Liver (tissue), 9 donors: Measurements from ENCODE around the gene IFIT1B. TPM values are rescaled to one million over a fixed set of nuclear protein-coding genes. Genes with fewer than 3 reads are reported as not detected.

Source experiments
- DNase-seq: peaks from one replicate; pipeline ENCODE4 v3.0.0-alpha.2; 2017; ENCODE audit warnings: low spot score
- H3K27ac ChIP-seq, 2 donors: one replicate each; pipeline ENCODE4 v1.7.0; 2013; ENCODE audit warnings: inconsistent platforms in 2 of 2, low read length in 2 of 2, control low read depth in 1 of 2, low read depth in 1 of 2, mild to moderate bottlenecking in 1 of 2
- H3K27me3 ChIP-seq, 4 donors: one replicate each; pipeline versions ENCODE4 v1.6.1 to v1.7.0; 2013; ENCODE audit warnings: low read length in 3 of 4, inconsistent platforms in 1 of 4, mild to moderate bottlenecking in 1 of 4, moderate library complexity in 1 of 4; ENCODE audit not compliant: control insufficient read depth in 4 of 4, insufficient read depth in 4 of 4
- H3K36me3 ChIP-seq, 4 donors: one replicate each; pipeline versions ENCODE4 v1.6.1 to v1.7.0; 2013; ENCODE audit warnings: low read length in 3 of 4, mild to moderate bottlenecking in 3 of 4, low read depth in 1 of 4, moderate library complexity in 1 of 4; ENCODE audit not compliant: control insufficient read depth in 4 of 4, insufficient read depth in 3 of 4
- H3K4me1 ChIP-seq, 4 donors: one replicate each; pipeline versions ENCODE4 v1.6.1 to v1.7.0; 2013; ENCODE audit warnings: low read length in 3 of 4, mild to moderate bottlenecking in 3 of 4, moderate library complexity in 1 of 4; ENCODE audit not compliant: control insufficient read depth in 4 of 4, insufficient read depth in 4 of 4
- H3K4me3 ChIP-seq, 3 donors: one replicate each; pipeline versions ENCODE4 v1.6.1 to v1.7.0; 2013; ENCODE audit warnings: low read length in 3 of 3, control low read depth in 1 of 3, low read depth in 1 of 3, mild to moderate bottlenecking in 1 of 3
- H3K9ac ChIP-seq, 2 donors: one replicate each; pipeline ENCODE4 v1.7.0; 2013; ENCODE audit warnings: low read length in 2 of 2, mild to moderate bottlenecking in 2 of 2, moderate library complexity in 2 of 2, control low read depth in 1 of 2, low read depth in 1 of 2
- H3K9me3 ChIP-seq, 4 donors: one replicate each; pipeline versions ENCODE4 v1.6.1 to v1.7.0; 2013; ENCODE audit warnings: low read length in 3 of 4; ENCODE audit not compliant: control insufficient read depth in 4 of 4
- CTCF ChIP-seq: fragments of 150-350 bp; IDR thresholded peaks from 2 replicates; pipeline ENCODE4 v1.5.1; 2017; ENCODE audit warnings: improper control_type of control experiment, low read depth, low read length; ENCODE audit not compliant: missing input control
- EGR1 ChIP-seq, 2 donors: IDR thresholded peaks; 2 replicates each; pipeline ENCODE4 v1.6.1; 2016 to 2018; ENCODE audit warnings: antibody characterized with exemption in 2 of 2, low read depth in 2 of 2
- FOXA1 ChIP-seq: IDR thresholded peaks from 2 replicates; pipeline ENCODE4 v1.6.1; 2016; ENCODE audit warnings: antibody characterized with exemption
- FOXA2 ChIP-seq: IDR thresholded peaks from 2 replicates; pipeline ENCODE4 v1.6.1; 2016; ENCODE audit warnings: antibody characterized with exemption
- GABPA ChIP-seq, 2 donors: IDR thresholded peaks in 1 of 2; conservative IDR thresholded peaks in 1 of 2; 2 replicates each; pipeline ENCODE4 v1.6.1; 2016; ENCODE audit warnings: antibody characterized with exemption in 2 of 2, mild to moderate bottlenecking in 1 of 2, moderate library complexity in 1 of 2
- HNF4A ChIP-seq, 2 donors: conservative IDR thresholded peaks; 2 replicates each; pipeline ENCODE4 v1.6.1; 2016; ENCODE audit warnings: antibody characterized with exemption in 2 of 2, mild to moderate bottlenecking in 2 of 2
- JUND ChIP-seq, 2 donors: IDR thresholded peaks; 2 replicates each; pipeline ENCODE4 v1.6.1; 2016; ENCODE audit warnings: antibody characterized with exemption in 2 of 2
- MAX ChIP-seq: IDR thresholded peaks from 2 replicates; pipeline ENCODE4 v1.6.1; 2016; ENCODE audit warnings: antibody characterized with exemption
- NR2F2 ChIP-seq: IDR thresholded peaks from 2 replicates; pipeline ENCODE4 v1.6.1; 2016; ENCODE audit warnings: antibody characterized with exemption
- RAD21 ChIP-seq, 2 donors: IDR thresholded peaks; 2 replicates each; pipeline ENCODE4 v1.6.1; 2016; ENCODE audit warnings: antibody characterized with exemption in 2 of 2, mild to moderate bottlenecking in 2 of 2
- RXRA ChIP-seq, 2 donors: IDR thresholded peaks; 2 replicates each; pipeline ENCODE4 v1.6.1; 2017 to 2018; ENCODE audit warnings: antibody characterized with exemption in 2 of 2, mild to moderate bottlenecking in 1 of 2
- SP1 ChIP-seq: IDR thresholded peaks from 2 replicates; pipeline ENCODE4 v1.6.1; 2018; ENCODE audit warnings: antibody characterized with exemption, mild to moderate bottlenecking
- TAF1 ChIP-seq: conservative IDR thresholded peaks from 2 replicates; pipeline ENCODE4 v1.6.1; 2016; ENCODE audit warnings: antibody characterized with exemption, mild to moderate bottlenecking
- WGBS: extraction: QIAGEN DNeasy Blood & Tissue Kit; methylation state at CpG from one replicate; pipeline ENCODE4 v1.1.7; 2013; 5-methylcytosine and 5-hydroxymethylcytosine counted together
- polyA plus RNA-seq, 2 donors: library from polyadenylated mRNA; stranded (reverse) in 1 of 2; unstranded in 1 of 2; fragments of 200-250 nt in 1 of 2; fragments of >200 nt in 1 of 2; fragmentation: Nextera tagmentation in 1 of 2; extraction: Ambion mirVana in 1 of 2; gene quantifications; one replicate each; pipeline versions ENCODE4 v1.2.1 to v1.2.3, GENCODE V29; 2013 to 2015
- total RNA-seq, 2 donors: library from RNA; depleted of rRNA; stranded (reverse); fragments of >200 nt; gene quantifications; one replicate each; pipeline ENCODE4 v1.2.3, GENCODE V29; 2014
- TF ChIP-seq, protein P1 (sequence below): IDR thresholded peaks from 2 replicates; pipeline ENCODE4 v1.6.1; 2016; ENCODE audit warnings: antibody characterized with exemption
- TF ChIP-seq, protein P2 (sequence below): IDR thresholded peaks from 2 replicates; pipeline ENCODE4 v1.6.1; 2016; ENCODE audit warnings: antibody characterized with exemption
- donor health status: healthy.
- donor health status: healthy.
- donor health status: healthy.
- donor health status: healthy.
- donor health status: healthy.

The IFIT1B gene
- total and polyA plus RNA-seq, 4 donors: 0.15 to 13.3 TPM; not detected in 2

DNA sequence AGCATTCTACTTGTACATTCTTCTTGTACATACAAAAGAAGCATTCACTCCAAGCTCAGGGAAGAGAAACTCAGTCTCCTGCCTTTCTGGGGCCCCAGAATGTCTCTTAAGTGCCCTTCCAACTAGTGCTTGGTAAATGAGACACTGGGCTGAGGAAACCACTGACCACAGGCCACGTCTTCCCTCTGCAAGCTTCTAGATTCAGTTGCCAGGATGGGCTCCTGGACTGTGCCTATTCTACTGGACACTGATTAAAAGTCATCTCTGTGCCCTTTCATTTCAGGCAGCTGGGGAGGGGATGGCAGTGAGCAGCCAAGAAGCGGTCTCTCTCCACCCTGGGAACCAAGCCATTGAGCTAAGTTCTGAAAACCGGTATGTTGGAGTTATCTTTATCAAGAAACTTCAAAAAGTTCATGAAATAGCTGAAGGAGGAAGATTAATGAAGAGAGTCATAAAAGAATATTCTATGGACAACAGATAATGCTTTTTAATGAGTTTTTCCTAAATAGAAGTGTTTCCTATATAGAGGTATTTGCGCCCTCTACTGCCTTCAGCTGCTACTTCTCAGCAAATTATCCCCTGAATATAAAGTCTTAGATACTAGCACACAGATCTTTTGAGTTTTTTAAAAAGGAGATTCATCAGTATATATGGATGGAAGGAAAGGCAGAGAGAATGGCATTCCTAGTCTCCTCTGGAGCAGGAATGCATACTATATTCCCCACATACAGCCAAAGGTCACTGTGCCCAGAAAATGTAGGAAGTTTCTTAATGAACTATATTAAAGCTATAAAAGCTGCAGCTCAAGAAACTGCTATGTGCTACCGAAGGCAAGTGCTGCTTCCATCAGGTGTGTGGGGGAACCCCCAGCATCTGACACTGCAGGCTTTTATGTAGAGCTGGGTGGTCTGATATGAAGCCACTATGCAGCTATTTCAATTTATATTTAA lies 8.4 kb upstream of the IFIT1B start:
- no peaks in the 10 kb centered on the region for H3K9me3 ChIP-seq
- no peaks in the 10 kb centered on the region for H3K27me3 ChIP-seq
- DNase-seq: no peak
- H3K4me1 ChIP-seq: peaks cover 3 to 38% (median 27%) of the 10 kb centered on the region in 4 donors
- peak overlapping the region; percentile 40 to 55 for H3K27ac ChIP-seq
- no peak overlapping the region for H3K9ac ChIP-seq
- H3K36me3 ChIP-seq: no peaks in the 10 kb centered on the region
- H3K4me3 ChIP-seq: no peak overlapping the region
- WGBS: 28% methylated on average over 5 of the region's 5 CpGs
- TF ChIP-seq CTCF: peak; percentile 60
- TF ChIP-seq TAF1: no peak
- TF ChIP-seq, protein P1, sequence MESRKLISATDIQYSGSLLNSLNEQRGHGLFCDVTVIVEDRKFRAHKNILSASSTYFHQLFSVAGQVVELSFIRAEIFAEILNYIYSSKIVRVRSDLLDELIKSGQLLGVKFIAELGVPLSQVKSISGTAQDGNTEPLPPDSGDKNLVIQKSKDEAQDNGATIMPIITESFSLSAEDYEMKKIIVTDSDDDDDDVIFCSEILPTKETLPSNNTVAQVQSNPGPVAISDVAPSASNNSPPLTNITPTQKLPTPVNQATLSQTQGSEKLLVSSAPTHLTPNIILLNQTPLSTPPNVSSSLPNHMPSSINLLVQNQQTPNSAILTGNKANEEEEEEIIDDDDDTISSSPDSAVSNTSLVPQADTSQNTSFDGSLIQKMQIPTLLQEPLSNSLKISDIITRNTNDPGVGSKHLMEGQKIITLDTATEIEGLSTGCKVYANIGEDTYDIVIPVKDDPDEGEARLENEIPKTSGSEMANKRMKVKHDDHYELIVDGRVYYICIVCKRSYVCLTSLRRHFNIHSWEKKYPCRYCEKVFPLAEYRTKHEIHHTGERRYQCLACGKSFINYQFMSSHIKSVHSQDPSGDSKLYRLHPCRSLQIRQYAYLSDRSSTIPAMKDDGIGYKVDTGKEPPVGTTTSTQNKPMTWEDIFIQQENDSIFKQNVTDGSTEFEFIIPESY: no peak
- peak; percentile 78 to 86 for TF ChIP-seq RAD21 (IDR thresholded peaks at IDR 0.05)
- TF ChIP-seq FOXA1: no peak
- TF ChIP-seq, protein P2, sequence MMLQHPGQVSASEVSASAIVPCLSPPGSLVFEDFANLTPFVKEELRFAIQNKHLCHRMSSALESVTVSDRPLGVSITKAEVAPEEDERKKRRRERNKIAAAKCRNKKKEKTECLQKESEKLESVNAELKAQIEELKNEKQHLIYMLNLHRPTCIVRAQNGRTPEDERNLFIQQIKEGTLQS: no peak
- peak in 1 of 2 donors; percentile 26 for TF ChIP-seq RXRA (IDR thresholded peaks at IDR 0.05)
- no peak for TF ChIP-seq FOXA2
- no peak for TF ChIP-seq NR2F2
- no peak for TF ChIP-seq SP1
- TF ChIP-seq HNF4A (conservative IDR thresholded peaks at IDR 0.05): peak in 1 of 2 donors; percentile 21

DNA sequence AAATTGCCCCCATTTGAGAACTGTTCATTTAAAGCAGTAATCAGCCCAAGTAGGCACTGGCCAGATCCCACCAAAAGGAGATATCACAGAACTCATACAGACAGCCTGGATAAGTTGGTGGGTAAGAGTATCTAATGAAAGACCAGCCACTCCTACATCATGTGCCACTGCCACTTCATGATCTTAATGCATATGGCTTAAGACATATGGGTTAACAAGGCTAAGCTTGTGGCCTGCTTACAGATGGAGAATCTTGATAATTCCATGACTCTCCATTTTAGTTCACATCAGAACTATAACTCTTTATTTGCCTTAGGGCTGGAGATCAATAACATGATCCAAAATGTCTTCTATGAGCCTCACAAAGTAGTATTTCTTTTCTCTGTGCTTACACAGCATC lies 6.8 kb upstream of the IFIT1B start:
- no peaks in the 10 kb centered on the region for H3K9me3 ChIP-seq
- H3K27ac ChIP-seq: no peak overlapping the region
- H3K9ac ChIP-seq: no peak overlapping the region
- H3K4me3 ChIP-seq: no peak overlapping the region
- TF ChIP-seq TAF1: no peak
- no peak for DNase-seq
- H3K36me3 ChIP-seq: no peaks in the 10 kb centered on the region
- peaks cover 4 to 51% (median 37%) of the 10 kb centered on the region in 4 donors for H3K4me1 ChIP-seq
- no peaks in the 10 kb centered on the region for H3K27me3 ChIP-seq

- Histone ChIP-seq H3K36me3 (no peaks in the 10 kb centered on the region), H3K27ac (no peak overlapping the region), H3K9me3 (no peaks in the 10 kb centered on the region), H3K27me3 (no peaks in the 10 kb centered on the region), H3K9ac (no peak overlapping the region), H3K4me1 (peaks cover 4 to 51% (median 37%) of the 10 kb centered on the region in 4 donors), H3K4me3 (no peak overlapping the region)
- WGBS: 89% methylated on average over 3 of the region's 3 CpGs
- DNase-seq: no peak
- TF ChIP-seq RXRA (IDR thresholded peaks at IDR 0.05) (no peak), MAX (no peak), NR2F2 (no peak), JUND (IDR thresholded peaks at IDR 0.05) (no peak), FOXA2 (no peak), EGR1 (IDR thresholded peaks at IDR 0.05; ENCODE audit: low read depth in 2 of 2) (no peak), CTCF (no peak), SP1 (no peak), HNF4A (conservative IDR thresholded peaks at IDR 0.05) (no peak), RAD21 (IDR thresholded peaks at IDR 0.05) (no peak), GABPA (IDR thresholded peaks at IDR 0.05 in 1 of 2, conservative IDR thresholded peaks at IDR 0.05 in 1 of 2) (no peak)
- TF ChIP-seq, protein P2: no peak
Measured at GRCh38 chr10:89371987-89372386, 5.9 kb upstream of the IFIT1B start.
